IMR-90 (cell line): Measurements from ENCODE around the gene ZMYND11. TPM values are rescaled to one million over a fixed set of nuclear protein-coding genes. Genes with fewer than 3 reads are reported as not detected.

Experiments
- ATAC-seq: fragments of 200-7000 bp; cut with Tn5 transposase; 2 replicates; pipeline ENCODE4 v1.9.1; 2020; ENCODE audit warnings: low read depth, mild to moderate bottlenecking, moderate library complexity
- BruUV-seq: library from RNA; stranded (reverse); fragments of 400-500 nt; replicated peaks from 2 replicates; lab custom pipeline; 2021; lab: Mats Ljungman, UMichigan
- CTCF ChIA-PET: fragments of 300-600 bp; formaldehyde crosslinking; extraction: SDS; loops from one replicate; lab custom pipeline; 2021; ENCODE audit warnings: antibody characterized with exemption; lab: Yijun Ruan, JAX
- POLR2A ChIA-PET: fragments of 300-600 bp; sonication (Branson Sonifier 250); formaldehyde crosslinking; loops from one replicate; lab custom pipeline; 2022; ENCODE audit warnings: antibody characterized with exemption; ENCODE audit not compliant: unreplicated experiment; lab: Charles Lee
- DNase-seq: peaks from one replicate; pipeline ENCODE4 v3.0.0; 2013
- H2AFZ ChIP-seq: replicated peaks from 2 replicates; pipeline ENCODE3; 2013; ENCODE audit warnings: low read length, mild to moderate bottlenecking; ENCODE audit not compliant: poor library complexity
- H2AK5ac ChIP-seq: 2 replicates; pipeline ENCODE4 v1.6.1; 2013; ENCODE audit warnings: low read depth, low read length, inconsistent platforms
- H2AK9ac ChIP-seq: replicated peaks from 2 replicates; pipeline ENCODE3; 2013; ENCODE audit warnings: mild to moderate bottlenecking, low read depth, low read length, moderate library complexity; ENCODE audit not compliant: poor library complexity
- H2BK120ac ChIP-seq: 2 replicates; pipeline ENCODE4 v1.6.1; 2013; ENCODE audit warnings: low read depth, low read length, inconsistent platforms
- H2BK15ac ChIP-seq: 3 replicates; pipeline ENCODE4 v1.6.1; 2013; ENCODE audit warnings: low read depth, low read length, inconsistent platforms
- H2BK20ac ChIP-seq: 2 replicates; pipeline ENCODE4 v1.6.1; 2013; ENCODE audit warnings: low read depth, mild to moderate bottlenecking, inconsistent platforms, low read length, moderate library complexity
- H2BK5ac ChIP-seq: 2 replicates; pipeline ENCODE4 v1.6.1; 2013; ENCODE audit warnings: mild to moderate bottlenecking, low read depth, low read length, inconsistent platforms; ENCODE audit not compliant: poor library complexity, severe bottlenecking
- H3K14ac ChIP-seq: replicated peaks from 2 replicates; pipeline ENCODE4 v1.6.1; 2013; ENCODE audit warnings: low read depth, low read length, inconsistent platforms
- H3K18ac ChIP-seq: 2 replicates; pipeline ENCODE4 v1.6.1; 2013; ENCODE audit warnings: low read depth, low read length, control low read depth
- H3K23ac ChIP-seq: 2 replicates; pipeline ENCODE4 v1.6.1; 2013; ENCODE audit warnings: low read depth, low read length, inconsistent platforms
- H3K27ac ChIP-seq: 2 replicates; pipeline ENCODE4 v1.5.1; 2013; ENCODE audit warnings: mild to moderate bottlenecking, control low read depth, low read length; ENCODE audit not compliant: insufficient read depth
- H3K27me3 ChIP-seq: 2 replicates; pipeline ENCODE4 v1.6.1; 2013; ENCODE audit warnings: low read length; ENCODE audit not compliant: control insufficient read depth, insufficient read depth
- H3K36me3 ChIP-seq: 2 replicates; pipeline ENCODE4 v1.6.1; 2013; ENCODE audit warnings: low read length, mixed read lengths; ENCODE audit not compliant: control insufficient read depth, insufficient read depth
- H3K4ac ChIP-seq: 2 replicates; pipeline ENCODE4 v1.6.1; 2013; ENCODE audit warnings: low read depth, low read length, inconsistent platforms
- H3K4me1 ChIP-seq: 2 replicates; pipeline ENCODE4 v1.6.1; 2013; ENCODE audit warnings: low read length, mixed read lengths; ENCODE audit not compliant: control insufficient read depth, insufficient read depth
- H3K4me2 ChIP-seq: 2 replicates; pipeline ENCODE4 v1.6.1; 2013; ENCODE audit warnings: low read depth, mild to moderate bottlenecking, control low read depth, low read length, moderate library complexity
- H3K4me3 ChIP-seq: 2 replicates; pipeline ENCODE4 v1.5.1; 2013; ENCODE audit warnings: low read depth, mild to moderate bottlenecking, control low read depth, low read length, moderate library complexity; ENCODE audit not compliant: insufficient read depth
- H3K56ac ChIP-seq: 2 replicates; pipeline ENCODE4 v1.6.1; 2013; ENCODE audit warnings: low read length, inconsistent platforms; ENCODE audit not compliant: insufficient read depth; ENCODE audit errors: extremely low read depth
- H3K79me1 ChIP-seq, 2 experiments: 2 replicates each; pipeline ENCODE4 v1.6.1; 2013; ENCODE audit warnings: low read length in 2 of 2, inconsistent platforms in 1 of 2, low read depth in 1 of 2
- H3K9ac ChIP-seq: 2 replicates; pipeline ENCODE4 v1.6.1; 2013; ENCODE audit warnings: low read depth, low read length, control low read depth
- H3K9me1 ChIP-seq: 2 replicates; pipeline ENCODE4 v1.6.1; 2013; ENCODE audit warnings: low read length, inconsistent platforms; ENCODE audit not compliant: insufficient read depth
- H3K9me3 ChIP-seq: 2 replicates; pipeline ENCODE4 v1.6.1; 2013; ENCODE audit warnings: low read length; ENCODE audit not compliant: control insufficient read depth, insufficient read depth
- H4K20me1 ChIP-seq: 2 replicates; pipeline ENCODE4 v1.6.1; 2013; ENCODE audit warnings: low read length, inconsistent platforms; ENCODE audit not compliant: insufficient read depth
- H4K5ac ChIP-seq: 2 replicates; pipeline ENCODE4 v1.6.1; 2013; ENCODE audit warnings: mild to moderate bottlenecking, low read depth, low read length, control low read depth
- H4K8ac ChIP-seq, 2 experiments: 2 replicates each; pipeline ENCODE4 v1.6.1; 2013; ENCODE audit warnings: low read depth in 2 of 2, low read length in 2 of 2, control low read depth in 1 of 2, inconsistent platforms in 1 of 2
- H4K91ac ChIP-seq: 2 replicates; pipeline ENCODE4 v1.6.1; 2013; ENCODE audit warnings: low read depth, low read length, inconsistent platforms; ENCODE audit not compliant: insufficient read depth
- BHLHE40 ChIP-seq: fragments of 150-350 bp; IDR thresholded peaks from 2 replicates; pipeline ENCODE4 v1.6.1; 2016; ENCODE audit warnings: mild to moderate bottlenecking, low read depth, low read length
- CEBPB ChIP-seq: IDR thresholded peaks from 2 replicates; pipeline ENCODE4 v1.6.1; 2012; ENCODE audit warnings: low read depth, low read length, improper control_type of control experiment
- CHD1 ChIP-seq: IDR thresholded peaks from 2 replicates; pipeline ENCODE4 v1.6.1; 2012; ENCODE audit warnings: low read depth, low read length, improper control_type of control experiment
- FOS ChIP-seq: fragments of 150-350 bp; IDR thresholded peaks from 2 replicates; pipeline ENCODE4 v1.6.1; 2016; ENCODE audit warnings: low read depth, low read length
- MAFK ChIP-seq: IDR thresholded peaks from 2 replicates; pipeline ENCODE4 v1.6.1; 2012; ENCODE audit warnings: low read depth, low read length, improper control_type of control experiment
- MAZ ChIP-seq: IDR thresholded peaks from 2 replicates; pipeline ENCODE4 v1.6.1; 2012; ENCODE audit warnings: low read depth, mild to moderate bottlenecking, low read length, improper control_type of control experiment, moderate library complexity, borderline replicate concordance
- MXI1 ChIP-seq: IDR thresholded peaks from 2 replicates; pipeline ENCODE4 v1.6.1; 2012; ENCODE audit warnings: low read depth, mild to moderate bottlenecking, low read length, moderate library complexity, borderline replicate concordance
- NFE2L2 ChIP-seq: fragments of 150-350 bp; IDR thresholded peaks from 2 replicates; pipeline ENCODE4 v1.6.1; 2016; ENCODE audit warnings: low read depth, mild to moderate bottlenecking, low read length
- POLR2A ChIP-seq: IDR thresholded peaks from 2 replicates; pipeline ENCODE4 v1.6.1; 2012; ENCODE audit warnings: mild to moderate bottlenecking, low read depth, low read length
- RAD21 ChIP-seq: IDR thresholded peaks from 2 replicates; pipeline ENCODE4 v1.6.1; 2012; ENCODE audit warnings: low read length, improper control_type of control experiment
- RCOR1 ChIP-seq: IDR thresholded peaks from 2 replicates; pipeline ENCODE4 v1.6.1; 2012; ENCODE audit warnings: mild to moderate bottlenecking, low read length, improper control_type of control experiment; ENCODE audit not compliant: insufficient replicate concordance
- RFX5 ChIP-seq: IDR thresholded peaks from 2 replicates; pipeline ENCODE4 v1.8.0; 2012; ENCODE audit warnings: low read depth, mild to moderate bottlenecking, low read length, moderate library complexity
- SMC3 ChIP-seq: fragments of 150-350 bp; IDR thresholded peaks from 2 replicates; pipeline ENCODE4 v1.6.1; 2016; ENCODE audit warnings: low read depth, mild to moderate bottlenecking, antibody characterized with exemption, low read length, moderate library complexity
- WGBS, 2 experiments: methylation state at CpG; one replicate each; pipeline versions ENCODE4 v1.1.5 to v1.1.7; 2013; ENCODE audit warnings: missing lambda C conversion rate in 2 of 2; ENCODE audit not compliant: insufficient read length in 1 of 2; ENCODE audit errors: extremely low coverage in 2 of 2; 5-methylcytosine and 5-hydroxymethylcytosine counted together
- dilution Hi-C: fragments of 300-500 bp; cut with HindIII; formaldehyde crosslinking; loops from one replicate; pipeline ENCODE4 v1.14.3; 2018; ENCODE audit warnings: low sequenced_read_pairs; ENCODE audit not compliant: unreplicated experiment
- in situ Hi-C: fragments of 300-500 bp; cut with MboI; formaldehyde crosslinking; loops from 3 replicates; pipeline ENCODE4 v1.14.3; 2019; ENCODE audit warnings: low sequenced_read_pairs, inconsistent platforms, mixed read lengths
- intact Hi-C: fragments of 100-400 bp; cut with micrococcal nuclease; formaldehyde crosslinking; loops from 2 replicates; pipeline ENCODE4 v1.10.0; 2022
- polyA plus RNA-seq, 3 experiments: library from polyadenylated mRNA; depleted of rRNA; stranded (reverse); fragments of >200 nt; gene quantifications; 2 replicates each; pipeline ENCODE4 v1.2.3, GENCODE V29; 2012; ENCODE audit warnings: low replicate concordance in 1 of 3
- total RNA-seq: library from RNA; depleted of rRNA; stranded (reverse); fragments of >200 nt; gene quantifications from 2 replicates; pipeline ENCODE4 v1.2.3, GENCODE V29; 2012
- TF ChIP-seq, protein P1 (sequence below): conservative IDR thresholded peaks from 2 replicates; pipeline ENCODE4 v1.5.1; 2012; ENCODE audit warnings: mild to moderate bottlenecking, low read depth, low read length, improper control_type of control experiment
- TF ChIP-seq, protein P2 (sequence below): fragments of 150-350 bp; IDR thresholded peaks from 2 replicates; pipeline ENCODE4 v1.6.1; 2017; ENCODE audit warnings: mild to moderate bottlenecking, antibody characterized with exemption, low read length, low read depth
- TF ChIP-seq, protein P3 (sequence below): fragments of 150-350 bp; IDR thresholded peaks from 2 replicates; pipeline ENCODE4 v1.6.1; 2016; ENCODE audit warnings: low read depth, mild to moderate bottlenecking, low read length, moderate library complexity, borderline replicate concordance

Gene ZMYND11
- total and polyA plus RNA-seq, 2 of the 4 experiments (the other 2 are of a cell fraction) = 39.5 to 72.2 TPM

DNA sequence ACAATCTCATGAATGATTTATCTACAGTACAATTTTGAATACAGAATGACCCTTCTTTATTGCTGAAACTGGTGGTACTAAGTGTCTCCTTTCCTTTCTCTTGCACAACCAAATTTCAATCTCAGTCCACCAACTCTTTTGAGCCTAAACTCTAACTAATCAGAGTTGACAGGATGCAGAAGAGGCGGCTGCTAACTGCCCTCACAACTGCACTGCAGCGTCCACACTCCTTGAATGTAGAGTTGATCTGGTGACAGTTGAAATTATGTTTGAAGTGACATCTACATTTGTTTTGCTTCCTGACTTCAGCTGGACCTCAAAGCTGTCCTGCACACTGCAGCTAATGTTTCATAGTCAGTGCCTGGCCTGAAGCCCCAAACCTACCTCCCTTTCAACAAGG lies 139.6 kb downstream of the ZMYND11 start:
- Histone ChIP-seq H2BK15ac (no peak overlapping the region), H3K9ac (no peak overlapping the region), H3K4me3 (no peak overlapping the region), H2BK5ac (no peak overlapping the region), H3K9me3 (no peaks in the 10 kb centered on the region), H3K9me1 (peaks cover 17% of the 10 kb centered on the region), H2BK20ac (no peak overlapping the region), H3K79me1 (peaks cover 0 to 8% of the 10 kb centered on the region in 2 experiments; a peak in 1 of 4 replicates), H3K23ac (no peak overlapping the region), H4K5ac (no peak overlapping the region), H3K4me2 (no peak overlapping the region), H2AK9ac (no peak overlapping the region), H3K27ac (no peak overlapping the region), H3K36me3 (peaks cover 29% of the 10 kb centered on the region), H3K56ac (no peak overlapping the region), H3K27me3 (no peaks in the 10 kb centered on the region), H3K4me1 (no peaks in the 10 kb centered on the region), H4K20me1 (no peaks in the 10 kb centered on the region), H4K8ac (no peak overlapping the region), H4K91ac (no peak overlapping the region), H2AFZ (no peak overlapping the region), H3K18ac (no peak overlapping the region), H2BK120ac (no peak overlapping the region), H3K4ac (no peak overlapping the region), H2AK5ac (no peak overlapping the region), H3K14ac (no peak overlapping the region)
- dilution Hi-C loops = no loop called here
- in situ Hi-C loops = no loop called here
- TF ChIP-seq MXI1 (no peak), FOS (no peak), MAFK (no peak), BHLHE40 (no peak), MAZ (no peak), CHD1 (no peak), POLR2A (no peak), RFX5 (no peak), NFE2L2 (no peak), CEBPB (no peak), RAD21 (no peak), SMC3 (no peak), RCOR1 (no peak)
- TF ChIP-seq, protein P1, sequence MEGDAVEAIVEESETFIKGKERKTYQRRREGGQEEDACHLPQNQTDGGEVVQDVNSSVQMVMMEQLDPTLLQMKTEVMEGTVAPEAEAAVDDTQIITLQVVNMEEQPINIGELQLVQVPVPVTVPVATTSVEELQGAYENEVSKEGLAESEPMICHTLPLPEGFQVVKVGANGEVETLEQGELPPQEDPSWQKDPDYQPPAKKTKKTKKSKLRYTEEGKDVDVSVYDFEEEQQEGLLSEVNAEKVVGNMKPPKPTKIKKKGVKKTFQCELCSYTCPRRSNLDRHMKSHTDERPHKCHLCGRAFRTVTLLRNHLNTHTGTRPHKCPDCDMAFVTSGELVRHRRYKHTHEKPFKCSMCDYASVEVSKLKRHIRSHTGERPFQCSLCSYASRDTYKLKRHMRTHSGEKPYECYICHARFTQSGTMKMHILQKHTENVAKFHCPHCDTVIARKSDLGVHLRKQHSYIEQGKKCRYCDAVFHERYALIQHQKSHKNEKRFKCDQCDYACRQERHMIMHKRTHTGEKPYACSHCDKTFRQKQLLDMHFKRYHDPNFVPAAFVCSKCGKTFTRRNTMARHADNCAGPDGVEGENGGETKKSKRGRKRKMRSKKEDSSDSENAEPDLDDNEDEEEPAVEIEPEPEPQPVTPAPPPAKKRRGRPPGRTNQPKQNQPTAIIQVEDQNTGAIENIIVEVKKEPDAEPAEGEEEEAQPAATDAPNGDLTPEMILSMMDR = no peak
- TF ChIP-seq, protein P2, sequence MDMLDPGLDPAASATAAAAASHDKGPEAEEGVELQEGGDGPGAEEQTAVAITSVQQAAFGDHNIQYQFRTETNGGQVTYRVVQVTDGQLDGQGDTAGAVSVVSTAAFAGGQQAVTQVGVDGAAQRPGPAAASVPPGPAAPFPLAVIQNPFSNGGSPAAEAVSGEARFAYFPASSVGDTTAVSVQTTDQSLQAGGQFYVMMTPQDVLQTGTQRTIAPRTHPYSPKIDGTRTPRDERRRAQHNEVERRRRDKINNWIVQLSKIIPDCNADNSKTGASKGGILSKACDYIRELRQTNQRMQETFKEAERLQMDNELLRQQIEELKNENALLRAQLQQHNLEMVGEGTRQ = no peak
- TF ChIP-seq, protein P3, sequence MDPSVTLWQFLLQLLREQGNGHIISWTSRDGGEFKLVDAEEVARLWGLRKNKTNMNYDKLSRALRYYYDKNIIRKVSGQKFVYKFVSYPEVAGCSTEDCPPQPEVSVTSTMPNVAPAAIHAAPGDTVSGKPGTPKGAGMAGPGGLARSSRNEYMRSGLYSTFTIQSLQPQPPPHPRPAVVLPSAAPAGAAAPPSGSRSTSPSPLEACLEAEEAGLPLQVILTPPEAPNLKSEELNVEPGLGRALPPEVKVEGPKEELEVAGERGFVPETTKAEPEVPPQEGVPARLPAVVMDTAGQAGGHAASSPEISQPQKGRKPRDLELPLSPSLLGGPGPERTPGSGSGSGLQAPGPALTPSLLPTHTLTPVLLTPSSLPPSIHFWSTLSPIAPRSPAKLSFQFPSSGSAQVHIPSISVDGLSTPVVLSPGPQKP = no peak
- BruUV-seq = TSS peak; percentile 56
- POLR2A ChIA-PET = interaction anchor here (0.6 kb wide), 1 partner anchor 12 kb away, joined by 5 read pairs; no protein-coding TSS in a partner anchor
- CTCF ChIA-PET = no interaction called here
- WGBS, 2 experiments = no CpG with 5 or more reads among the region's 2 CpGs
- DNase-seq (no peak), ATAC-seq (no peak)
- intact Hi-C loops = no loop called here
